Esophagus squamous epithelium (tissue), 4 donors: ENCODE results near the gene ADIPOQ.

ENCODE experiments used
- POLR2A ChIP-seq, 4 donors: fragments of 450-650 bp; IDR thresholded peaks; one replicate each; pipeline ENCODE4 v1.6.1; 2017; ENCODE audit warnings: antibody characterized with exemption in 4 of 4, mild to moderate bottlenecking in 4 of 4, moderate library complexity in 3 of 4
- TF ChIP-seq, protein P1 (sequence below), 6 experiments: fragments of 450-650 bp in 4 of 6; fragments of 200-600 bp in 2 of 6; sonication (generic) in 2 of 6; IDR thresholded peaks; one replicate each; pipeline ENCODE4 v1.5.1; 2016 to 2019; ENCODE audit warnings: antibody characterized with exemption in 6 of 6, mild to moderate bottlenecking in 4 of 6, moderate library complexity in 4 of 6

DNA sequence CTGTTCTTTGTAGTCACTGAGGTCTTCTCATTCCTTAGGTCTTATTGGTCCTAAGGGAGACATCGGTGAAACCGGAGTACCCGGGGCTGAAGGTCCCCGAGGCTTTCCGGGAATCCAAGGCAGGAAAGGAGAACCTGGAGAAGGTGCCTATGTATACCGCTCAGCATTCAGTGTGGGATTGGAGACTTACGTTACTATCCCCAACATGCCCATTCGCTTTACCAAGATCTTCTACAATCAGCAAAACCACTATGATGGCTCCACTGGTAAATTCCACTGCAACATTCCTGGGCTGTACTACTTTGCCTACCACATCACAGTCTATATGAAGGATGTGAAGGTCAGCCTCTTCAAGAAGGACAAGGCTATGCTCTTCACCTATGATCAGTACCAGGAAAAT is 11.6 kb downstream of the ADIPOQ start:
- TF ChIP-seq, protein P1, sequence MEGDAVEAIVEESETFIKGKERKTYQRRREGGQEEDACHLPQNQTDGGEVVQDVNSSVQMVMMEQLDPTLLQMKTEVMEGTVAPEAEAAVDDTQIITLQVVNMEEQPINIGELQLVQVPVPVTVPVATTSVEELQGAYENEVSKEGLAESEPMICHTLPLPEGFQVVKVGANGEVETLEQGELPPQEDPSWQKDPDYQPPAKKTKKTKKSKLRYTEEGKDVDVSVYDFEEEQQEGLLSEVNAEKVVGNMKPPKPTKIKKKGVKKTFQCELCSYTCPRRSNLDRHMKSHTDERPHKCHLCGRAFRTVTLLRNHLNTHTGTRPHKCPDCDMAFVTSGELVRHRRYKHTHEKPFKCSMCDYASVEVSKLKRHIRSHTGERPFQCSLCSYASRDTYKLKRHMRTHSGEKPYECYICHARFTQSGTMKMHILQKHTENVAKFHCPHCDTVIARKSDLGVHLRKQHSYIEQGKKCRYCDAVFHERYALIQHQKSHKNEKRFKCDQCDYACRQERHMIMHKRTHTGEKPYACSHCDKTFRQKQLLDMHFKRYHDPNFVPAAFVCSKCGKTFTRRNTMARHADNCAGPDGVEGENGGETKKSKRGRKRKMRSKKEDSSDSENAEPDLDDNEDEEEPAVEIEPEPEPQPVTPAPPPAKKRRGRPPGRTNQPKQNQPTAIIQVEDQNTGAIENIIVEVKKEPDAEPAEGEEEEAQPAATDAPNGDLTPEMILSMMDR (IDR thresholded peaks at IDR 0.05): no peak
- no peak for TF ChIP-seq POLR2A (IDR thresholded peaks at IDR 0.05)
